H9 (cell line): Measurements from ENCODE around the gene FSIP2. TPM values are rescaled to one million over a fixed set of nuclear protein-coding genes. Genes with fewer than 3 reads are reported as not detected.

ENCODE experiments used
- DNase-seq: peaks from one replicate; pipeline ENCODE4 v3.0.0-alpha.2; 2017
- H2AFZ ChIP-seq: one replicate; pipeline ENCODE4 v1.6.1; 2013; ENCODE audit warnings: mild to moderate bottlenecking, low read length, control low read depth, moderate library complexity
- H2AK5ac ChIP-seq: 2 replicates; pipeline ENCODE4 v1.6.1; 2013; ENCODE audit warnings: low read length, control low read depth, mixed read lengths; ENCODE audit not compliant: insufficient read length
- H2BK120ac ChIP-seq: one replicate; pipeline ENCODE4 v1.6.1; 2013; ENCODE audit warnings: low read depth, mild to moderate bottlenecking, low read length, control low read depth, inconsistent platforms; ENCODE audit not compliant: poor library complexity, severe bottlenecking
- H2BK12ac ChIP-seq: 2 replicates; pipeline ENCODE4 v1.6.1; 2013; ENCODE audit warnings: low read length, control low read depth, mixed read lengths, low read depth; ENCODE audit not compliant: insufficient read length
- H2BK15ac ChIP-seq: 2 replicates; pipeline ENCODE4 v1.6.1; 2013; ENCODE audit warnings: low read depth, low read length, control low read depth
- H2BK20ac ChIP-seq: one replicate; pipeline ENCODE4 v1.6.1; 2013; ENCODE audit warnings: low read depth, mild to moderate bottlenecking, low read length, control low read depth, inconsistent platforms; ENCODE audit not compliant: poor library complexity, severe bottlenecking
- H2BK5ac ChIP-seq: 2 replicates; pipeline ENCODE4 v1.6.1; 2013; ENCODE audit warnings: low read length, control low read depth, mixed read lengths; ENCODE audit not compliant: insufficient read length
- H3K14ac ChIP-seq: 2 replicates; pipeline ENCODE4 v1.6.1; 2013; ENCODE audit warnings: low read length, control low read depth; ENCODE audit not compliant: insufficient read depth
- H3K18ac ChIP-seq: 2 replicates; pipeline ENCODE4 v1.6.1; 2013; ENCODE audit warnings: low read depth, mild to moderate bottlenecking, mixed read lengths, low read length, control low read depth; ENCODE audit not compliant: insufficient read length
- H3K23ac ChIP-seq: 2 replicates; pipeline ENCODE4 v1.6.1; 2013; ENCODE audit warnings: low read length, control low read depth, mixed read lengths, low read depth; ENCODE audit not compliant: insufficient read length
- H3K23me2 ChIP-seq: 2 replicates; pipeline ENCODE4 v1.6.1; 2013; ENCODE audit warnings: low read depth, mild to moderate bottlenecking, mixed read lengths, low read length, control low read depth; ENCODE audit not compliant: insufficient read length, poor library complexity, severe bottlenecking
- H3K27ac ChIP-seq: 2 replicates; pipeline ENCODE4 v1.5.1; 2013; ENCODE audit warnings: low read length, control low read depth, mixed read lengths, low read depth; ENCODE audit not compliant: insufficient read length
- H3K27me3 ChIP-seq: 2 replicates; pipeline ENCODE4 v1.6.1; 2013; ENCODE audit warnings: low read length, control low read depth, inconsistent platforms; ENCODE audit not compliant: insufficient read depth
- H3K4ac ChIP-seq: 2 replicates; pipeline ENCODE4 v1.6.1; 2013; ENCODE audit warnings: low read depth, mild to moderate bottlenecking, control low read depth, inconsistent platforms, low read length, moderate library complexity
- H3K4me1 ChIP-seq: 2 replicates; pipeline ENCODE4 v1.6.1; 2013; ENCODE audit warnings: low read length, control low read depth, inconsistent platforms; ENCODE audit not compliant: insufficient read depth
- H3K4me2 ChIP-seq: 2 replicates; pipeline ENCODE4 v1.6.1; 2013; ENCODE audit warnings: low read length, control low read depth, mixed read lengths; ENCODE audit not compliant: insufficient read length, insufficient read depth
- H3K56ac ChIP-seq: 2 replicates; pipeline ENCODE4 v1.6.1; 2013; ENCODE audit warnings: low read depth, mild to moderate bottlenecking, mixed read lengths, low read length, control low read depth; ENCODE audit not compliant: insufficient read length
- H3K79me1 ChIP-seq: 2 replicates; pipeline ENCODE4 v1.6.1; 2013; ENCODE audit warnings: low read depth, mild to moderate bottlenecking, moderate library complexity, low read length, control low read depth, inconsistent platforms; ENCODE audit not compliant: insufficient read depth, poor library complexity, severe bottlenecking
- H3K79me2 ChIP-seq: 2 replicates; pipeline ENCODE4 v1.6.1; 2013; ENCODE audit warnings: low read length, control low read depth, inconsistent platforms; ENCODE audit not compliant: insufficient read depth
- H3K9ac ChIP-seq: 2 replicates; pipeline ENCODE4 v1.6.1; 2013; ENCODE audit warnings: low read length, control low read depth, mixed read lengths; ENCODE audit not compliant: insufficient read length; ENCODE audit errors: extremely low read depth
- H3K9me3 ChIP-seq: one replicate; pipeline ENCODE4 v1.6.1; 2013; ENCODE audit warnings: low read depth, low read length, inconsistent platforms; ENCODE audit not compliant: control insufficient read depth
- H3T11ph ChIP-seq: one replicate; pipeline ENCODE4 v1.6.1; 2013; ENCODE audit warnings: mild to moderate bottlenecking, low read length, control low read depth, inconsistent platforms
- H4K20me1 ChIP-seq: one replicate; pipeline ENCODE4 v1.6.1; 2013; ENCODE audit not compliant: control insufficient read depth, insufficient read length, insufficient read depth
- H4K5ac ChIP-seq: 2 replicates; pipeline ENCODE4 v1.6.1; 2013; ENCODE audit warnings: low read depth, mild to moderate bottlenecking, mixed read lengths, low read length, control low read depth; ENCODE audit not compliant: insufficient read length
- H4K8ac ChIP-seq: replicated peaks from 2 replicates; pipeline ENCODE4 v1.6.1; 2013; ENCODE audit warnings: low read length, control low read depth, mixed read lengths, low read depth; ENCODE audit not compliant: insufficient read length
- H4K91ac ChIP-seq: 2 replicates; pipeline ENCODE4 v1.6.1; 2013; ENCODE audit warnings: low read depth, mild to moderate bottlenecking, moderate library complexity, mixed read lengths, low read length, control low read depth; ENCODE audit not compliant: insufficient read length
- H3K27ac Mint-ChIP-seq, 3 experiments: 2 replicates in 2 of 3; 3 replicates in 1 of 3; pipeline ENCODE4 v1.8.0; 2020 to 2021; ENCODE audit warnings: mixed read lengths in 3 of 3, mild to moderate bottlenecking in 1 of 3, moderate library complexity in 1 of 3
- H3K27me3 Mint-ChIP-seq: 2 replicates; pipeline ENCODE4 v1.8.0; 2021; ENCODE audit warnings: low read depth, mild to moderate bottlenecking, moderate library complexity, mixed read lengths
- H3K36me3 Mint-ChIP-seq, 3 experiments: 2 replicates in 2 of 3; 3 replicates in 1 of 3; pipeline ENCODE4 v1.8.0; 2020 to 2021; ENCODE audit warnings: low read depth in 3 of 3, mixed read lengths in 3 of 3; ENCODE audit not compliant: insufficient read depth in 1 of 3
- H3K4me1 Mint-ChIP-seq, 2 experiments: 2 replicates each; pipeline ENCODE4 v1.8.0; 2020; ENCODE audit warnings: mixed read lengths in 2 of 2
- H3K4me3 Mint-ChIP-seq, 2 experiments: 2 replicates in 1 of 2; 3 replicates in 1 of 2; pipeline ENCODE4 v1.8.0; 2020 to 2021; ENCODE audit warnings: mild to moderate bottlenecking in 2 of 2, mixed read lengths in 2 of 2, moderate library complexity in 1 of 2
- H3K9me3 Mint-ChIP-seq, 2 experiments: 2 replicates in 1 of 2; 3 replicates in 1 of 2; pipeline ENCODE4 v1.8.0; 2020; ENCODE audit warnings: mild to moderate bottlenecking in 2 of 2, mixed read lengths in 2 of 2, moderate library complexity in 1 of 2
- CTCF ChIP-seq: fragments of 200-600 bp; sonication (generic); conservative IDR thresholded peaks from 3 replicates; pipeline ENCODE4 v1.8.0; 2021; ENCODE audit warnings: antibody characterized with exemption, mild to moderate bottlenecking
- WGBS: extraction: QIAGEN DNeasy Blood & Tissue Kit; methylation state at CpG from one replicate; pipeline ENCODE4 v1.1.7; 2013; ENCODE audit warnings: missing lambda C conversion rate, low lambda C conversion rate, mixed read lengths; ENCODE audit not compliant: insufficient read length; ENCODE audit errors: extremely low coverage; 5-methylcytosine and 5-hydroxymethylcytosine counted together
- total RNA-seq: library from RNA; stranded (reverse); gene quantifications from 2 replicates; pipeline ENCODE4 v1.2.1, GENCODE V29; 2021

The FSIP2 gene
- total RNA-seq, 1 experiment from 2014 or later: 2.4 TPM

GRCh38 chr2:185695711-185696235 lies 42.8 kb upstream of the FSIP2 start:
- peaks cover 0 to under 1% of the 10 kb centered on the region in 2 experiments; a peak in 2 of 4 replicates for H3K4me1 Mint-ChIP-seq
- no peak overlapping the region for H2BK15ac ChIP-seq
- H4K91ac ChIP-seq: no peak overlapping the region
- H3K9me3 ChIP-seq: no peaks in the 10 kb centered on the region
- no peaks in the 10 kb centered on the region for H4K20me1 ChIP-seq
- no peak overlapping the region for H3K56ac ChIP-seq
- H3K79me1 ChIP-seq: no peaks in the 10 kb centered on the region
- H3K23me2 ChIP-seq: no peaks in the 10 kb centered on the region
- no peaks in the 10 kb centered on the region for H3K27me3 ChIP-seq
- whole genome bisulfite sequencing: no CpG with 5 or more reads among the region's 2 CpGs
- H4K8ac ChIP-seq: no peak overlapping the region
- no peak for TF ChIP-seq CTCF
- no peaks in the 10 kb centered on the region for H3K36me3 Mint-ChIP-seq
- H4K5ac ChIP-seq: no peak overlapping the region
- no peak overlapping the region for H3K23ac ChIP-seq
- H2AK5ac ChIP-seq: no peak overlapping the region
- no peak overlapping the region for H3K18ac ChIP-seq
- no peaks in the 10 kb centered on the region for H3K79me2 ChIP-seq
- no peak overlapping the region for H2BK20ac ChIP-seq
- H3K9ac ChIP-seq: no peak overlapping the region
- H2BK5ac ChIP-seq: no peak overlapping the region
- H3K4me1 ChIP-seq: no peaks in the 10 kb centered on the region
- no peaks in the 10 kb centered on the region; a peak in 1 of 5 replicates for H3K9me3 Mint-ChIP-seq
- no peak overlapping the region for H2BK120ac ChIP-seq
- no peak overlapping the region for H3T11ph ChIP-seq
- H2AFZ ChIP-seq: no peak overlapping the region
- H3K4me3 Mint-ChIP-seq: no peak overlapping the region
- H3K27me3 Mint-ChIP-seq: no peaks in the 10 kb centered on the region
- no peak overlapping the region for H2BK12ac ChIP-seq
- no peak overlapping the region for H3K4ac ChIP-seq
- no peak for DNase-seq
- no peak overlapping the region for H3K4me2 ChIP-seq
- H3K27ac ChIP-seq: no peak overlapping the region
- H3K27ac Mint-ChIP-seq: no peak overlapping the region
- H3K14ac ChIP-seq: no peak overlapping the region
